ACC112 (cell line): ENCODE data around the gene GOLPH3L.
A peak's percentile ranks its signal among the peaks of the same experiment; 100 is the strongest.
"Not testable (repeated sequence)": the region's sequence is repeated elsewhere in the genome, so short reads cannot be mapped to it uniquely, and the experiment has no call there.

Experiments
- H2AFZ ChIP-seq: fragments of 200-600 bp; sonication (generic); one replicate; pipeline ENCODE4 v1.6.0; 2017; ENCODE audit warnings: antibody characterized with exemption, low read length; ENCODE audit not compliant: unreplicated experiment
- H3K27ac ChIP-seq: fragments of 200-600 bp; sonication (generic); 2 replicates; pipeline ENCODE4 v1.5.1; 2014; ENCODE audit warnings: low read depth, mild to moderate bottlenecking, antibody characterized with exemption, low read length, moderate library complexity
- H3K27me3 ChIP-seq: fragments of 200-600 bp; sonication (generic); 2 replicates; pipeline ENCODE4 v1.6.1; 2014; ENCODE audit warnings: mild to moderate bottlenecking, antibody characterized with exemption, low read length, moderate library complexity, mixed read lengths; ENCODE audit not compliant: insufficient read depth
- H3K36me3 ChIP-seq: fragments of 200-600 bp; sonication (generic); 2 replicates; pipeline ENCODE4 v1.6.1; 2016; ENCODE audit warnings: mild to moderate bottlenecking, antibody characterized with exemption, low read length, moderate library complexity, mixed read lengths; ENCODE audit not compliant: insufficient read depth
- H3K4me1 ChIP-seq: fragments of 200-600 bp; sonication (generic); one replicate; pipeline ENCODE4 v1.6.1; 2016; ENCODE audit warnings: low read length, mixed read lengths; ENCODE audit not compliant: insufficient read depth, unreplicated experiment, control insufficient read depth
- H3K4me3 ChIP-seq: fragments of 200-600 bp; sonication (generic); 2 replicates; pipeline ENCODE4 v1.5.1; 2014; ENCODE audit warnings: mild to moderate bottlenecking, low read depth, low read length
- H3K79me2 ChIP-seq: fragments of 200-600 bp; sonication (generic); one replicate; pipeline ENCODE4 v1.6.0; 2016; ENCODE audit warnings: low read length; ENCODE audit not compliant: control insufficient read depth, unreplicated experiment, insufficient read depth

The GOLPH3L gene

DNA sequence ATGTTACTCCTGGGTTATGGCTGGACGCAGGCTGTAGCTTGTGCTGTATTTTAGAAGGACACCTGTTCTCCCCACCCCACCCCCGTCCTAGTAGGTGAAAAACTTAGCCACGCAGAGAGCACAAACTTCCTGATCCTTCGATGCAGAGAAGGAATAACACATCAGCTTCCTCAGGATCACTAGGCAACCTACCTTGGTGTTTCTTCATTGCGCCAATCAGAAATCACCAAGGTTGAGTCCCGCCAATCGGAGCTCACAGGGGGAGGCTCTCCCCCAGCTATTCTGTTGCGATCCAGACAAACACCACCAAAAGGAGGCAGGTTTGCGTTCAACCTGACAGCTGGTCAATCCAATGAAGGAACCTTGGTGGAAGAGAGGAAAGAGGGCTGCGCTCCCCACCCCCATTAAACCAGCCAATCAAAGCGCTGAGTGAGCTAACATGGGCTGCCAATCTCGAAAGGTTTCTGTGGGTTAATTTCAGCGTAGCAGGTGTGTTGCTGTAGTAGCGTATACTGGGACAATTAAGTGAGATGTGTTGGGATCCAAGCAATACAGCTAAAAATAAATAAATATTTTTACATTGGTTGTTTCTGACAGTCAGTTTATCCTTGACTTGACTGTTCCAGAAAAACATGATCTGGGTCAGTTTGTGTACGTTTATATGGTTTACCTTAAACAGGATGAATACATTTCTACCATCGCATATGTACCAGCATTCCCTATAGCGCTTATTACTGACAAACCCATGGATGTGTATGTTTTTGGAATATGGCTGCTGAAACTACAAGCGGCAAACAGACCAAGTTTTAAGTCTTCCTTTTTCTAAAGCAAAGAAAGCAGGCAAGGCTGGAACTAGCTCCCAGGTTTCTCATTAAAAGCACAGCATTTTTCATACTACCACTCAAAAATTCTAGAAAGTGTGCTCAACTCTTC lies at the start of gene GOLPH3L:
Gene GOLPH3L (minus strand): TSS at position 160 of the 933 bp plus-strand sequence. CDS start 2,316 bp downstream, outside the sequence.
- Histone ChIP-seq H3K79me2 (peaks cover 8% of the 10 kb centered on the region), H3K27ac (peak within 1 kb of the TSS; percentile 25; the same call in 1 of the 2 replicates), H3K27me3 (no peaks in the 10 kb centered on the region), H2AFZ (peak within 1 kb of the TSS; percentile 88), H3K4me3 (peak within 1 kb of the TSS; percentile 77), H3K36me3 (peaks cover 19% of the 10 kb centered on the region), H3K4me1 (peaks cover 7% of the 10 kb centered on the region)

DNA sequence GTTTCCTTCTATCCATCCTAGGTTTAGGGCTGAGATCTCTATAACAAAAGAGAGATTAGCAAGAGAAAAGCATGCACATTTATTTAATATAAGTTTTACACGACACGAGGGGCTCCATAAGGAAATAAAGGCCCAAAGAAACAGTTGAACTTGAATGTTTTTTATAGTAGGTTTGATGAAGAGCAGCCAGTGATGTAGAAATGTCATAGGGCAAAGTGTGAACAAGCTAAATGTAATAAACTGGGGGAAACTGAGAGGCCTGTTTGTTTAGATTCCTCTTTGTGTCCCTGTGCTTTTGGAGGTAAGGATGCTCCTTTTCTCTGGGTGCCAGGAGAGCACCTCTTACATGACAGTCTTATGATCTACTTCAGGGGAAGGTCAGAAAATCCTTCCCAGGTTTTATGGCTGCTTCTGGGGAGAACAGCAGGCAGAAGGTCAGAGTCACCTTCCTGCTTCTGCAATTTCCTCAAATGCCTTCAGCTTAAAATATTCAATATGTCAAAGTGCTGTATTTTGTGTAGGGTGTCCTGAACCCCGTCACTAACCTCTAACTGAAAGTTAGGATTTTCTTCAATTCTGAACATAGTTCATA lies 33.3 kb upstream of the GOLPH3L start:
- H3K27ac ChIP-seq = no peak overlapping the region
- H3K79me2 ChIP-seq = no peaks in the 10 kb centered on the region
- no peak overlapping the region for H2AFZ ChIP-seq
- no peaks in the 10 kb centered on the region for H3K27me3 ChIP-seq
- H3K4me1 ChIP-seq = no peaks in the 10 kb centered on the region
- no peak overlapping the region for H3K4me3 ChIP-seq
- no peaks in the 10 kb centered on the region for H3K36me3 ChIP-seq

DNA sequence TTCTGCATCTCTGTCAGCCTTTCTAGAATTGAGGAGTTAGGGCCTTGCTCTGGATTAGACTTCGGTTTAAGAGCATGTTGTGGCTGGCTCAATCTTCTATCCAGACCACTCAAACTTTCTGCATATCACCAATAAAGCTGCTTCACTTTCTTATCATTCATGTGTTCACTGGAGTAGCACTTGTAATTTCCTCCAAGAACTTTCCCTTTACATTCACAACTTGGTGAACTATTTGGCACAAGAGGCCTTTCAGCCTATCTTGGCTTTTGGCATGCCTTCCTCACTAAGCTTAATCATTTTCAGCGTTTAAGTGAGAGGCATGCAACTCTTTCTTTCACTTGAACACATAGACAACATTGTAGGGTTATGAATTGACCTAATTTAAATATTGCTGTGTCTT lies 27.4 kb upstream of the GOLPH3L start:
- Histone ChIP-seq H3K27ac (no peak overlapping the region), H3K27me3 (no peaks in the 10 kb centered on the region), H3K4me3 (no peak overlapping the region), H3K4me1 (no peaks in the 10 kb centered on the region), H3K36me3 (no peaks in the 10 kb centered on the region), H2AFZ (no peak overlapping the region), H3K79me2 (no peaks in the 10 kb centered on the region)

DNA sequence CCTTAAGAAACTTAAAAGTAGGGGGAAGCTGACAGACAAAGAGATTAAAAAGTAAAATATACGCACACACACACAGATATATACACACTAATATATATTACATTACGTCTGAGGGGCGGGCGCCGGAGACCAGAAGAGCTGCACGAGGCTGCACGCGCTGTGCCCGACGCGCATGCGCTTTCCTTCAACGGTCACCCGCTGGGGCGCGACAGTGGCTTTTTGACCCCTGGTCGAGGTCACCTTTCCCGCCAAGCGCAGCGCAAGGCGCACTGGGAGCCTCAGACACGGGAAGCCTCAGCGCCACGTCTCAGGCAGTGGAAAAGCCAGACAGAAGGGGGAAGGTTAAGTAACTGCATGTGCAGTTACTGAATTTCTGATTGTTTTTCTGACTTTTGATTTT lies 23.7 kb upstream of the GOLPH3L start, which contains the start of gene HORMAD1:
Gene HORMAD1 (minus strand): TSS at position 193 of the 400 bp plus-strand sequence. CDS start 1,390 bp downstream, outside the sequence.
- no peaks in the 10 kb centered on the region for H3K4me1 ChIP-seq
- H3K4me3 ChIP-seq = no peak within 1 kb of the TSS
- H2AFZ ChIP-seq = no peak within 1 kb of the TSS
- H3K27ac ChIP-seq = no peak within 1 kb of the TSS
- no peaks in the 10 kb centered on the region for H3K36me3 ChIP-seq
- no peaks in the 10 kb centered on the region for H3K27me3 ChIP-seq
- no peaks in the 10 kb centered on the region for H3K79me2 ChIP-seq

DNA sequence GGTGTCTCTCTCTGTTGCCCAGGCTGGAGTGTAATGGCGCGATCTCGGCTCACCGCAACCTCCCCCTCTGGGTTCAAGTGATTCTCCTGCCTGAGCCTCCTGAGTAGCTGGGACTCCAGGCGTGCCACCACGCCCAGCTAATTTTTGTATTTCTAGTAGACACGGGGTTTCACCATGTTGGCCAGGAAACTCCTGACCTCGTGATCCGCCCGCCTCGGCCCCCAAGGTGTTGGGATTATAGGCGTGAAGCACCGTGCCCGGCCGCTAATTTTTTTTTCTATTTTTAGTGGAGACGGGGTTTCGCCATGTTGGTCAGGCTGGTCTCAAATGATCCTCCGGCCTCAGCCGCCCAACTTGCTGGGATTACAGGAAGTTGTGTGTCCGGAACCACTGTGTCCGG lies 23.1 kb upstream of the GOLPH3L start:
- H3K4me1 ChIP-seq = no peaks in the 10 kb centered on the region
- no peak overlapping the region for H3K4me3 ChIP-seq
- no peak overlapping the region for H3K27ac ChIP-seq
- H3K79me2 ChIP-seq = no peaks in the 10 kb centered on the region
- H2AFZ ChIP-seq = no peak overlapping the region
- no peaks in the 10 kb centered on the region for H3K36me3 ChIP-seq
- no peaks in the 10 kb centered on the region for H3K27me3 ChIP-seq

DNA sequence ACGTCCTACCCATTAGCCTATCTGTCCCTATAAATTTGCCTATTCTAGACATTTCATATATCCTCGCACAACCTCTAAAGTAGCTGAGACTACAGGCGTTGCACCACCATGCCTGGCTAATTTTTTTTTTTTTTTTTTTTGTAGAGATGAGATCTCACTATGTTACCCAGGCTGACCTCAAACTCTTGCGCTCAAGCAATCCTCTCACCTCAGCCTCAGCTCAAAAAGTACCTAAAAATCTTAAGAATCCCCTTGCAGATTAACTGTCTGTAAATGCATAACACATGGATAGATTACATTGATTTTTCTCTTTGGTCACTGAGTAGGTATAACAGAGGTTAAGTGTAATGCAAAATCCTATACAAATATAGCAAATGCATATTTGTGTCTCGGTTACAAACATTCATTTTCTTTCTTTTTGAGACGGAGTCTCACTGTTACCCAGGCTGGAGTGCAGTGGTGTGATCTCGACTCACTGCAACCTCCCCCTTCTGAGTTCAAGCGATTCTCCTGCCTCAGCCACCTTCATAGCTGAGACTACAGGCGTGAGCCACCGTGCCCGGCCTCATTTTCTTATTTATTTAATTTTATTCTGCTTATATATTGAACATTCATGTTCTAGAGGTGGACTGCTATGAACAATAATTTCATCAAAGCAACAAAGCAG lies 21.4 kb upstream of the GOLPH3L start:
- no peaks in the 10 kb centered on the region for H3K4me1 ChIP-seq
- H3K36me3 ChIP-seq = no peaks in the 10 kb centered on the region
- H3K4me3 ChIP-seq = no peak overlapping the region
- no peaks in the 10 kb centered on the region for H3K27me3 ChIP-seq
- H3K79me2 ChIP-seq = no peaks in the 10 kb centered on the region
- no peak overlapping the region for H2AFZ ChIP-seq
- H3K27ac ChIP-seq = no peak overlapping the region

DNA sequence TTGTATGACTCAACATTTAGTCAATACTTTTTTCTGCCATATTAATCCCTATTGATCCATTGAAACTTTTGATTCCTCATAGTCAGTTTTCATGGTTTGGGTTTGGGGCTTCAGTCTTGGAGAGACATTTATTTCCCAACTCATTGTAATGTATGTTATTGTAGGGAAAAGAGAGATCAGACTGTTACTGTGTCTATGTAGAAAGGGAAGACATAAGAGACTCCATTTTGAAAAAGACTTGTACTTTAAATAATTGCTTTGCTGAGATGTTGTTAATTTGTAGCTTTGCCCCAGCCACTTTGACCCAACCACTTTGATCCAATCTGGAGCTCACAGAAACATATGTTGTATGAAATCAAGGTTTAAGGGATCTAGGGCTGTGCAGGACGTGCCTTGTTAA lies 12.1 kb upstream of the GOLPH3L start:
- not testable (repeated sequence) for H3K36me3 ChIP-seq, H3K27ac ChIP-seq, H3K4me1 ChIP-seq, H2AFZ ChIP-seq, H3K79me2 ChIP-seq, H3K27me3 ChIP-seq, H3K4me3 ChIP-seq

DNA sequence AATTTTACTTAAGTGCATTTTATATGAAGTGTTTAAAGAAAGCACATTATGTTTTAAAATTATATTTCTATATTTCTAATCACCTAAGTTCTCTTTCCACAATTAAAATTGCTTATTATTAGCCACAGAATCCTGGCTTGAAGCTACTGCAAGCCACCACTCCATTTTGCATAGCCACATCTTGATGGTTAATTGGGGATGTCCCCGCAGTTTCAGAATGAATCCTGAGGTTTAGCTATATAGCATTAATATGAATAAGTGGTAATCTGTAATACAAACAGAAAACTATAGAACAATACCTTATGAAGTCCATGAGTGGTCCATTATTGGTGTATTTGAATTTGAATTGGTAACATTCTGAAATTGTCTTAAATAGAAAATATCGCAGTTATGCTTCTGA lies 11.6 kb upstream of the GOLPH3L start:
- H3K4me1 ChIP-seq = no peaks in the 10 kb centered on the region
- H3K36me3 ChIP-seq = no peaks in the 10 kb centered on the region
- no peaks in the 10 kb centered on the region for H3K27me3 ChIP-seq
- no peaks in the 10 kb centered on the region for H3K79me2 ChIP-seq
- no peak overlapping the region for H3K4me3 ChIP-seq
- H3K27ac ChIP-seq = no peak overlapping the region
- H2AFZ ChIP-seq = no peak overlapping the region

DNA sequence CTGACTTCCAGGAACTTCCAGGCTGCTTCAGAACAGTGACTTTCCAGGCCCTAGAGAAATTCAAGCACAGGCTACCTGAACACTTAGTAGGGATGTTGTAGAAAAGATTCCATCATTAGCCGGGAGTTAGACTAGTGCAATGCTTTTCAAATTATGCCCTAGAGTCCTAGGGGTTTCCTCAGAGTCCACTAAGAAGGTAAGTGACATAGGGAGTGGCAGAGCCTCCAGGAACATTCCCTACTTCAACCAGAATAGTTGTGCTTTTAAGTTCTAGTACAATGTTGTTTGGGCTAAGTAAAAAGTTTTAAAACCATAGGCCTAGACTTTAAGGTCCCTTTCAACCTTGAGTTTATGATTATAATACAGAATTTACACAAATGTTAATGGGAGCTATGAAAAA lies 9.1 kb upstream of the GOLPH3L start:
- H3K79me2 ChIP-seq = no peaks in the 10 kb centered on the region
- H3K36me3 ChIP-seq = no peaks in the 10 kb centered on the region
- no peak overlapping the region for H2AFZ ChIP-seq
- no peaks in the 10 kb centered on the region for H3K4me1 ChIP-seq
- no peak overlapping the region for H3K27ac ChIP-seq
- H3K27me3 ChIP-seq = no peaks in the 10 kb centered on the region
- no peak overlapping the region for H3K4me3 ChIP-seq

DNA sequence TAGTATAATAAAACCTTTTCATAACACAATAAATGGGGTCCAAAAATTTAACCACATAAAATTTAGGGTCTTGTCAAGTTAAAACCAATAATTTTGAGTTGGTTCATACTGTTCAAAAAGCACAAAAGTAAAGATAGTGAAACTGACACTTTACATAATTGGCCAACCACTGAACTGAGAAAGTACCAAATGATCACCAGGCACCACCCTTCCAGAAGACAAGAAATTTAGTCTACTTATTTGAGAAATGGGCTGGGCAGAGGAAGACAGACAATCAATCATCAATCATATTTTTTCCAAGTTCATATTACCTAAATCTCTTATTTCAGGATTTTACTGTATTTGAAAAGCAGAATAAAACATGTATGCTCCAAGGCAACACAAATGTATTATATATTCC lies 6.5 kb upstream of the GOLPH3L start:
- Histone ChIP-seq H3K4me1 (no peaks in the 10 kb centered on the region), H3K79me2 (no peaks in the 10 kb centered on the region), H2AFZ (no peak overlapping the region), H3K27me3 (no peaks in the 10 kb centered on the region), H3K4me3 (no peak overlapping the region), H3K36me3 (no peaks in the 10 kb centered on the region), H3K27ac (no peak overlapping the region)
